Renal cortex interstitium (tissue), 11 donors: ENCODE measurements around the gene XKR7. TPM values are rescaled to one million over a fixed set of nuclear protein-coding genes. Genes with fewer than 3 reads are reported as not detected.

ENCODE experiments used
- DNase-seq, 11 donors: peaks; one replicate each; pipeline ENCODE4 v3.0.0-alpha.2; 2013; ENCODE audit warnings: low read depth in 9 of 11, low spot score in 4 of 11; ENCODE audit errors: extremely low read depth in 1 of 11
- polyA plus RNA-seq, 3 donors: library from polyadenylated mRNA; unstranded; fragments of 120-200 nt; gene quantifications; one replicate each; pipeline ENCODE4 v1.2.1, GENCODE V29; 2013; ENCODE audit not compliant: insufficient read length in 3 of 3

Gene XKR7
- polyA plus RNA-seq, 3 donors: 0.34 to 0.39 (median 0.36) TPM

DNA sequence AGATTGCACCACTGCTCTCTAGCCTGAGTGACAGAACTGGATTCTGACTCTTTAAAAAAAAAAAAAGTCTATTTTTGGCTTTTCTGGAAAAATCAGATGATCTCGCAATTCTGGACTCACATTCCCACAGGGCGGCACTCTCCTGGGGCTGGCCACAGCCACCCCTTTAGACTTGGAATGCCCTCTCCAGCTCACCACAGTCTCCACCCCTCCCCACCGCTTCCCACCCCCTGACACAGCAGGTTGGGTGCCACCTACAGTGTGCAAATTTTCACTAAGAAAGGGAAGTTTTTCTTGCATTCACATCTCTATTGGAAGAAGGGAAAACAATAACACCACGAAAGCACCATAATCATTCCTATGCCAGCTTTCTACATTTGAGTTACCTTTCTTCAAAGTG lies 31.5 kb upstream of the XKR7 start:
- DNase-seq: no peak

GRCh38 chr20:31937820-31938219 lies 30.1 kb upstream of the XKR7 start:
- DNase-seq: no peak

- DNase-seq: no peak
Observed at GRCh38 chr20:31939661-31940060, 28.3 kb upstream of the XKR7 start.

- no peak for DNase-seq
Observed at GRCh38 chr20:31943052-31943471, 24.9 kb upstream of the XKR7 start.

GRCh38 chr20:31945319-31945718 lies 22.6 kb upstream of the XKR7 start:
- DNase-seq: no peak

DNA sequence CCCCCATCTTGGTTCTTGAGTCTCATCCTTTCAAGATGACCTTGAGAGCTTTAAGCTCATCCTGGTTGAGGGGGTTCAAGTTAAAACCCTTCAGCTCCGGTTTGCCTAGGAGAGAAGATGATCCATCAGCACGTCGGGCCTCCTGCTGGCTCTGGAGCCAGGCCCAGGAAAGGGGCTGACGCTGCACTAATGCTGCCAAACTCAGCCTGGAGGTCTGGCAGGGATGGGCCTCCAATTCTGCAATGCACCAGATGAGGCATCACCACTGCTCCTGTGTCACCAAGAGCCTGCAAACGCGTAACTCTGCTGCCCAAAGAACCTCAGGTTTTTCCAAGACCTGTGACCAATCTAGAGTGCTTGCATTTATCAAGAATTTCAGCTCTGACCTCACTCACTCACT lies 22.2 kb upstream of the XKR7 start:
- no peak for DNase-seq

DNA sequence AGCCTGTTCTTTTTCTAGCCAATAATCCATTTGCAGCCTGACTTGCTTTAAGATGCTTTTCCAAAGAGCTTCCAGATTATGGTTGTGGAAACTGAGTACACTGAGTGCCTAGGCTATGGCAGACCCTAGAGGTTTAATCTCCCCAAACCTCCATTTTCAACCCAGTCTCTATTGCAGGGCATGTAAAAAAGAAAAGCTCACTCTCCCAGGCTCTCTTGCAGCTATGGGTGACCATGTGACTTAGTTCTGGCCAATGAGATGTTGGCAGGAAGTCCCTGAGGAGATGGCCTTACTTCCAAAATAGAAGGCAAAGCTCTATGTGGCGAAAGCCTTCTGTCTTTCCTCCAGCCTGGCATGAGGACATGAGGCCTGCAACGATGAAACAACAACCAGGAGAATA lies 19.9 kb upstream of the XKR7 start:
- DNase-seq: no peak

DNA sequence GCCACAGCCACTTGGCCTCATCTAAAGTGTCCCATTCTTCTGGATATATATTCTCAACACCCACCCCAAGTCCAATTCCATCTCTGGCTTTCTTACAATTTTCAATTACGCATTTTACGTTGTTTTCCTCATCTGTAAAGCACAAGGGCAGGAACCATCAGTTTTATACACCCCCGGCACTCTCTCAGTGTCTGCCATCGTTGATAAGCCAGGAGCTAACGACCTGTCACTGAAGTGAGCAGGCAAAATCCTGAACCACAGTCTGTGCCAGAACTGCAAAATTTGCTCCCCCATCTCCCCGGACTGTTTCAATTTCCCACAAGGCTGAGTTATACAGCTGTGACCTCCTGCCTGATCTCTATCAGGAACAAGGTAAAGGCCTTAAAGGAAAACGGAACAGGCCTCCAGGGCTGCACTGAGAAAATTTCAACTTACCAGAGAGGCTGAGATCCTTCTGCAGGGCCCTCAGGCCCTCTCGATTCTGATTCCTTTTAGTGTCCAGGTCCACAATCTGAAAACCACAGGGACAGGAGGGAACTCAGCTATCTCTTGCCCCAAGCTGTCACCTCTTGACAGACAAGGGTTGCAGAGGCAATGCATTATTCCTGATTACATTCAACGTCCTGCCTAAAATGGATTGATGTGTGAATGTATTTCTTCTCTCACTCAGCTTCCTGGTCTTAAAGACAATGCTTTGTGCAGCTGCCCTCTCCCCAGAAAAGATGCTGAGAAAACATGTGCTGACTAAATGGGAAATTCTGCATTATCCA lies 17.9 kb upstream of the XKR7 start:
- no peak for DNase-seq

GRCh38 chr20:31951203-31951529 lies 16.8 kb upstream of the XKR7 start:
- no peak for DNase-seq

GRCh38 chr20:31951530-31952453 lies 16.2 kb upstream of the XKR7 start, which contains the start of gene PDRG1:
TSS of gene PDRG1 (minus strand) at chr20:31952046. CDS start at chr20:31951961, 85 bp downstream.
- DNase-seq: peak; percentile 86 to 96 (median 93)

DNA sequence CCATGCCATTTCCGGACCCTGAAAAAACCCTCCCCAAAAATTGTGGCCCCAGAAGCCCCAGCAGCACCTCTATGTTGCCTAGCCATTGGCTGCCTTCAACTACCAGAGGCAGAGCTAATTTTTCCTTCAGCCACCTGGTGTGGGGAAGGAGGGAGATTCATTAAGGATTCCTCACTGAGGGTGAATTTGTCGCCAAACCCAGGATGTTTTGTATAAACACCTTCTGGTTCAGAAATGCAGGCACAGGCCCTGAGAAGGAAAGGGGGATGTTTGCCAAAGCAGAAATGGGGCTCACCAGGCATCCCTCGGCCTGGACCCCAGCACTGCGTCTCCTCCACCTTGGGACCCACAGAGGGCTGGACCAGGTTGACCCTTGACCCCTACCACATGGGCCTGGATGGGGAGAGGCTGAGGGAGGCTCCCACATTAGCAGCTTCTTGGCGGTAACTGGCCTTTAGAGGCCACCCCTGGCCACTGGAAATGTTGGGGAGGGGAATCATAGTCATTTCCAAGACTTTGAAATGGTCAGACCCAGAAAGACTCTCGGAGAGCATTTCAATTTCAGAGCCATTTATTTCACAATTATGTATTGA lies 14.3 kb upstream of the XKR7 start:
- no peak for DNase-seq

DNA sequence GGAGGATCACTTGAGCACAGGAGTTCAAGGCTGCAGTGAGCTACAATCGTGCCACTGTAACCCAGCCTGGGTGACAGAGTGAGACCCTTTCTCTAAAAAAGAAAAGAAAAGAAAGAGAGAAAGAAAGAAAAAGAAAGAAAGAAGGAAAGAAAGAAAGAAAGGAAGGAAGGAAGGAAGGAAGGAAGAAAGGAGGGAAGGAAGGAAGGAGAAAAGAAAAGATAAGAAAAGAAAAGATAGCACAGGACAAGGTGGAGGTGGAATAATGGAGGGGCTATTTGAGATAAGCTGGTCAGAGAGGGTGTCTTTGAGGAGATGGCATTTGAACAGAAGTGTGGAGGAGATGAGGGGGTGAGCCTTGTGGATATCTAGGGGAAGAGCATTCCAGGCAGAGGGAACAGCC lies 13.5 kb upstream of the XKR7 start:
- DNase-seq: no peak

GRCh38 chr20:31956556-31957526 lies 11.1 kb upstream of the XKR7 start:
- DNase-seq: no peak

DNA sequence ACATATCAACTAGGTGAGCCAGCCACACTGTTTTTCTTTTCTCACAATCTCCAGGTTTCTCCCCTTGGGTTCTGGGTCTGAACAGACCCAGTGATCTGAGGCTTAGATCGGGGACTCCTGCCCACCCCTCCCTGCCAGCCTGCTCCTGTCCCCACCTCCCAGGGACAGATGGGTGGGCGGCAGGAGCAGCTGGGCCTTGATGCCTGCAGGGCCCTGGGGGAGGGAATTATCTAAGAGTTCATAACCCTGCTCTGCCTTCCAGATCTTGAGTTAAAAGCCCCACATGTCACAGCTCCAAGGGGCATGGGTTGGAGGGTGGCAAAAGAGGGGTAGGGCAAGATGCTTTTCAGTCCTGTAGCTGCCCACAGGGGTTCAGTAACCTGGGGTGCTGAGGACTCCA lies 5.2 kb upstream of the XKR7 start:
- no peak for DNase-seq

DNA sequence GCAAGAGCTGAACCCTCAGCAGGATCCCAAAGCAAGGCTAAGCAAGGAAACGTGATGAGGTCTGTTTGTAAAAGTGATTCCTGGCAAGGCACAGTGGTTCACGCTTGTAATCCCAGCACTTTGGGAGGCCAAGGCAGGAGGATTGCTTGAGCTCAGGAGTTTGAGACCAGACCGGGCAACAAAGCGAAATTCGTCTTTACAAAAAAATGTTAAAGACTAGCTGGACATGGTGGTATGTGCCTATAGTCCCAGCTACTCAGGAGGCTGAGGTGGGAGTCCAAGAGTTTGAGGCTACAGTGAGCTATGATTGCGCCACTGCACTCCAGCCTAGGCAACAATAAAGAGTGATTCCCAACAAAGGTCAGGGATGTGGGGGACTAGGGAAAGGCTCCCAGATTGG lies 4.1 kb upstream of the XKR7 start:
- no peak for DNase-seq

GRCh38 chr20:31966991-31967655 lies 828 bp upstream of the XKR7 start:
- no peak for DNase-seq

DNA sequence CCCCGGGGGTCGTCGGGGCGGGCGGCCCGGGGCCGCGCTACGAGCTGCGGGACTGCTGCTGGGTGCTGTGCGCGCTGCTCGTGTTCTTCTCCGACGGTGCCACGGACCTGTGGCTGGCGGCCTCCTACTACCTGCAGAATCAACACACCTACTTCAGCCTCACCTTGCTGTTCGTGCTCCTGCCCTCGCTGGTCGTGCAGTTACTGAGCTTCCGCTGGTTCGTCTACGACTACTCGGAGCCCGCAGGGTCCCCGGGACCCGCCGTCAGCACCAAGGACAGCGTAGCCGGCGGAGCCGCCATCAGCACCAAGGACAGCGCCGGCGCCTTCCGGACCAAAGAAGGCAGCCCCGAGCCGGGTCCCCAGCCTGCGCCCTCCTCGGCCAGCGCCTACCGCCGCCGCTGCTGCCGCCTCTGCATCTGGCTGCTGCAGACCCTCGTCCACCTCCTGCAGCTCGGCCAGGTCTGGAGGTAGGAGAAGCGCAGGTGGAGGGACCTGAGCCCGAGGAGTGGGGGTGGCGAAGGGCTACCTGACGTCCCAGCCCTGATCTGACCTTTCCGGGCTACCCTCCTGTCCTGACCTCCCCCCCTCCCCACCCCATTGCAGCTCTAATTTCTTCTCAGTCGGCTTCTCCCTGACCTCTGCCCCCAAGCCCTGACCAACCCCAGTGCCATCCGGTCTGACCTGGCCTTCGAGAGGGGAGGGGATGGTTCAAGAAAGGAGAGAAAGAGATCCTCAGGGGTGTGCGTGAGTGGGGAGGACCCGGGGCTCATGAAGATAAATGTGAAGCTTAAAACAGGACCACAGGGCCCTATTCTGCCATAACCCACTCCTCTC lies 558 bp downstream of the XKR7 start:
- DNase-seq: peak; percentile 65 to 84 (median 82)
